MM.1S (cell line): ENCODE data around the gene MICALL2.

Experiments used
- EZH2 ChIP-seq: fragments of 300-600 bp; sonication (generic); optimal IDR thresholded peaks from 2 replicates; pipeline ENCODE3; 2017; ENCODE audit warnings: low read depth, mild to moderate bottlenecking, antibody characterized with exemption, low read length, mixed read lengths
- EZH2phosphoT487 ChIP-seq: fragments of 300-600 bp; sonication (generic); IDR thresholded peaks from 2 replicates; pipeline ENCODE4 v1.6.1; 2018; ENCODE audit warnings: antibody characterized with exemption, low read length
- TF ChIP-seq, protein P1 (sequence below): fragments of 300-600 bp; sonication (generic); IDR thresholded peaks from 2 replicates; pipeline ENCODE4 v1.5.1; 2016; ENCODE audit warnings: antibody characterized with exemption, low read length, mixed read lengths

GRCh38 chr7:1494866-1495563, 35.7 kb upstream of the MICALL2 start:
- TF ChIP-seq, protein P1, sequence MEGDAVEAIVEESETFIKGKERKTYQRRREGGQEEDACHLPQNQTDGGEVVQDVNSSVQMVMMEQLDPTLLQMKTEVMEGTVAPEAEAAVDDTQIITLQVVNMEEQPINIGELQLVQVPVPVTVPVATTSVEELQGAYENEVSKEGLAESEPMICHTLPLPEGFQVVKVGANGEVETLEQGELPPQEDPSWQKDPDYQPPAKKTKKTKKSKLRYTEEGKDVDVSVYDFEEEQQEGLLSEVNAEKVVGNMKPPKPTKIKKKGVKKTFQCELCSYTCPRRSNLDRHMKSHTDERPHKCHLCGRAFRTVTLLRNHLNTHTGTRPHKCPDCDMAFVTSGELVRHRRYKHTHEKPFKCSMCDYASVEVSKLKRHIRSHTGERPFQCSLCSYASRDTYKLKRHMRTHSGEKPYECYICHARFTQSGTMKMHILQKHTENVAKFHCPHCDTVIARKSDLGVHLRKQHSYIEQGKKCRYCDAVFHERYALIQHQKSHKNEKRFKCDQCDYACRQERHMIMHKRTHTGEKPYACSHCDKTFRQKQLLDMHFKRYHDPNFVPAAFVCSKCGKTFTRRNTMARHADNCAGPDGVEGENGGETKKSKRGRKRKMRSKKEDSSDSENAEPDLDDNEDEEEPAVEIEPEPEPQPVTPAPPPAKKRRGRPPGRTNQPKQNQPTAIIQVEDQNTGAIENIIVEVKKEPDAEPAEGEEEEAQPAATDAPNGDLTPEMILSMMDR = no peak
- no peak for TF ChIP-seq EZH2phosphoT487
- no peak for TF ChIP-seq EZH2
